Liver (tissue), 9 donors: ENCODE results near the gene BARX1. TPM values are rescaled to one million over a fixed set of nuclear protein-coding genes. Genes with fewer than 3 reads are reported as not detected.

Experiments
- DNase-seq: peaks from one replicate; pipeline ENCODE4 v3.0.0-alpha.2; 2017; ENCODE audit warnings: low spot score
- H3K27ac ChIP-seq, 2 donors: one replicate each; pipeline ENCODE4 v1.7.0; 2013; ENCODE audit warnings: inconsistent platforms in 2 of 2, low read length in 2 of 2, control low read depth in 1 of 2, low read depth in 1 of 2, mild to moderate bottlenecking in 1 of 2
- H3K27me3 ChIP-seq, 4 donors: one replicate each; pipeline versions ENCODE4 v1.6.1 to v1.7.0; 2013; ENCODE audit warnings: low read length in 3 of 4, inconsistent platforms in 1 of 4, mild to moderate bottlenecking in 1 of 4, moderate library complexity in 1 of 4; ENCODE audit not compliant: control insufficient read depth in 4 of 4, insufficient read depth in 4 of 4
- H3K36me3 ChIP-seq, 4 donors: one replicate each; pipeline versions ENCODE4 v1.6.1 to v1.7.0; 2013; ENCODE audit warnings: low read length in 3 of 4, mild to moderate bottlenecking in 3 of 4, low read depth in 1 of 4, moderate library complexity in 1 of 4; ENCODE audit not compliant: control insufficient read depth in 4 of 4, insufficient read depth in 3 of 4
- H3K4me1 ChIP-seq, 4 donors: one replicate each; pipeline versions ENCODE4 v1.6.1 to v1.7.0; 2013; ENCODE audit warnings: low read length in 3 of 4, mild to moderate bottlenecking in 3 of 4, moderate library complexity in 1 of 4; ENCODE audit not compliant: control insufficient read depth in 4 of 4, insufficient read depth in 4 of 4
- H3K4me3 ChIP-seq, 3 donors: one replicate each; pipeline versions ENCODE4 v1.6.1 to v1.7.0; 2013; ENCODE audit warnings: low read length in 3 of 3, control low read depth in 1 of 3, low read depth in 1 of 3, mild to moderate bottlenecking in 1 of 3
- H3K9ac ChIP-seq, 2 donors: one replicate each; pipeline ENCODE4 v1.7.0; 2013; ENCODE audit warnings: low read length in 2 of 2, mild to moderate bottlenecking in 2 of 2, moderate library complexity in 2 of 2, control low read depth in 1 of 2, low read depth in 1 of 2
- H3K9me3 ChIP-seq, 4 donors: one replicate each; pipeline versions ENCODE4 v1.6.1 to v1.7.0; 2013; ENCODE audit warnings: low read length in 3 of 4; ENCODE audit not compliant: control insufficient read depth in 4 of 4
- ATF3 ChIP-seq: IDR thresholded peaks from 2 replicates; pipeline ENCODE4 v1.6.1; 2016; ENCODE audit warnings: antibody characterized with exemption
- CTCF ChIP-seq: fragments of 150-350 bp; IDR thresholded peaks from 2 replicates; pipeline ENCODE4 v1.5.1; 2017; ENCODE audit warnings: improper control_type of control experiment, low read depth, low read length; ENCODE audit not compliant: missing input control
- EGR1 ChIP-seq, 2 donors: IDR thresholded peaks; 2 replicates each; pipeline ENCODE4 v1.6.1; 2016 to 2018; ENCODE audit warnings: antibody characterized with exemption in 2 of 2, low read depth in 2 of 2
- FOXA1 ChIP-seq: IDR thresholded peaks from 2 replicates; pipeline ENCODE4 v1.6.1; 2016; ENCODE audit warnings: antibody characterized with exemption
- FOXA2 ChIP-seq: IDR thresholded peaks from 2 replicates; pipeline ENCODE4 v1.6.1; 2016; ENCODE audit warnings: antibody characterized with exemption
- GABPA ChIP-seq, 2 donors: IDR thresholded peaks in 1 of 2; conservative IDR thresholded peaks in 1 of 2; 2 replicates each; pipeline ENCODE4 v1.6.1; 2016; ENCODE audit warnings: antibody characterized with exemption in 2 of 2, mild to moderate bottlenecking in 1 of 2, moderate library complexity in 1 of 2
- HNF4A ChIP-seq, 2 donors: conservative IDR thresholded peaks; 2 replicates each; pipeline ENCODE4 v1.6.1; 2016; ENCODE audit warnings: antibody characterized with exemption in 2 of 2, mild to moderate bottlenecking in 2 of 2
- HNF4G ChIP-seq: IDR thresholded peaks from 2 replicates; pipeline ENCODE4 v1.6.1; 2016; ENCODE audit warnings: antibody characterized with exemption
- MAX ChIP-seq: IDR thresholded peaks from 2 replicates; pipeline ENCODE4 v1.6.1; 2016; ENCODE audit warnings: antibody characterized with exemption
- NR2F2 ChIP-seq: IDR thresholded peaks from 2 replicates; pipeline ENCODE4 v1.6.1; 2016; ENCODE audit warnings: antibody characterized with exemption
- RAD21 ChIP-seq, 2 donors: IDR thresholded peaks; 2 replicates each; pipeline ENCODE4 v1.6.1; 2016; ENCODE audit warnings: antibody characterized with exemption in 2 of 2, mild to moderate bottlenecking in 2 of 2
- RXRA ChIP-seq, 2 donors: IDR thresholded peaks; 2 replicates each; pipeline ENCODE4 v1.6.1; 2017 to 2018; ENCODE audit warnings: antibody characterized with exemption in 2 of 2, mild to moderate bottlenecking in 1 of 2
- SP1 ChIP-seq: IDR thresholded peaks from 2 replicates; pipeline ENCODE4 v1.6.1; 2018; ENCODE audit warnings: antibody characterized with exemption, mild to moderate bottlenecking
- TAF1 ChIP-seq: conservative IDR thresholded peaks from 2 replicates; pipeline ENCODE4 v1.6.1; 2016; ENCODE audit warnings: antibody characterized with exemption, mild to moderate bottlenecking
- YY1 ChIP-seq: IDR thresholded peaks from 2 replicates; pipeline ENCODE4 v1.6.1; 2016; ENCODE audit warnings: antibody characterized with exemption, mild to moderate bottlenecking
- ZBTB33 ChIP-seq: IDR thresholded peaks from 2 replicates; pipeline ENCODE4 v1.6.1; 2016; ENCODE audit warnings: antibody characterized with exemption
- WGBS: extraction: QIAGEN DNeasy Blood & Tissue Kit; methylation state at CpG from one replicate; pipeline ENCODE4 v1.1.7; 2013; 5-methylcytosine and 5-hydroxymethylcytosine counted together
- polyA plus RNA-seq, 2 donors: library from polyadenylated mRNA; stranded (reverse) in 1 of 2; unstranded in 1 of 2; fragments of 200-250 nt in 1 of 2; fragments of >200 nt in 1 of 2; fragmentation: Nextera tagmentation in 1 of 2; extraction: Ambion mirVana in 1 of 2; gene quantifications; one replicate each; pipeline versions ENCODE4 v1.2.1 to v1.2.3, GENCODE V29; 2013 to 2015
- total RNA-seq, 2 donors: library from RNA; depleted of rRNA; stranded (reverse); fragments of >200 nt; gene quantifications; one replicate each; pipeline ENCODE4 v1.2.3, GENCODE V29; 2014
- donor health status: healthy.
- donor health status: healthy.
- donor health status: healthy.
- donor health status: healthy.
- donor health status: healthy.

BARX1 gene
- total and polyA plus RNA-seq, 4 donors = not detected

GRCh38 chr9:93930070-93930469, 25.1 kb downstream of the BARX1 start:
- Histone ChIP-seq H3K27ac (no peak overlapping the region), H3K27me3 (peaks cover 0 to 3% (median 1%) of the 10 kb centered on the region in 4 donors), H3K9me3 (peaks cover 0 to 5% (median 0%) of the 10 kb centered on the region in 4 donors), H3K4me3 (no peak overlapping the region), H3K4me1 (no peaks in the 10 kb centered on the region), H3K36me3 (no peaks in the 10 kb centered on the region), H3K9ac (no peak overlapping the region)
- 30% methylated on average over 8 of the region's 8 CpGs for WGBS
- TF ChIP-seq FOXA1 (no peak), RAD21 (IDR thresholded peaks at IDR 0.05) (no peak)
- DNase-seq = no peak

- Histone ChIP-seq H3K27me3 (peaks cover 0 to 3% (median 1%) of the 10 kb centered on the region in 4 donors), H3K36me3 (no peaks in the 10 kb centered on the region), H3K9ac (no peak overlapping the region), H3K9me3 (peaks cover 0 to 5% (median 0%) of the 10 kb centered on the region in 4 donors), H3K4me3 (no peak overlapping the region), H3K27ac (no peak overlapping the region), H3K4me1 (no peaks in the 10 kb centered on the region)
- no peak for DNase-seq
- no peak for TF ChIP-seq TAF1
- TF ChIP-seq YY1 = no peak
- TF ChIP-seq MAX = no peak
- no peak for TF ChIP-seq ZBTB33
- 57% methylated on average over 1 of the region's 1 CpG for WGBS
These were observed 25.9 kb downstream of the BARX1 start for GRCh38 chr9:93929231-93929630.

GRCh38 chr9:93922535-93922934, 32.6 kb downstream of the BARX1 start:
- WGBS = 79% methylated on average over 4 of the region's 4 CpGs
- Histone ChIP-seq H3K9me3 (no peaks in the 10 kb centered on the region), H3K4me1 (no peaks in the 10 kb centered on the region), H3K4me3 (no peak overlapping the region), H3K9ac (no peak overlapping the region), H3K27me3 (no peaks in the 10 kb centered on the region), H3K27ac (no peak overlapping the region), H3K36me3 (no peaks in the 10 kb centered on the region)
- DNase-seq = no peak
- TF ChIP-seq SP1 = no peak
- TF ChIP-seq YY1 = no peak
- no peak for TF ChIP-seq EGR1 (IDR thresholded peaks at IDR 0.05; ENCODE audit: low read depth in 2 of 2)
- TF ChIP-seq FOXA2 = no peak
- TF ChIP-seq RXRA (IDR thresholded peaks at IDR 0.05) = no peak
- no peak for TF ChIP-seq HNF4A (conservative IDR thresholded peaks at IDR 0.05)
- TF ChIP-seq ATF3 = no peak
- no peak for TF ChIP-seq GABPA (IDR thresholded peaks at IDR 0.05 in 1 of 2, conservative IDR thresholded peaks at IDR 0.05 in 1 of 2)
- TF ChIP-seq HNF4G = no peak
- TF ChIP-seq NR2F2 = no peak
- no peak for TF ChIP-seq ZBTB33
- TF ChIP-seq CTCF = no peak
